GM12878 (cell line): ENCODE data around the gene SCAMP1.

Source experiments
- CTCF ChIP-seq, 3 experiments: IDR thresholded peaks in 2 of 3; conservative IDR thresholded peaks in 1 of 3; 2 replicates each; pipeline ENCODE4 v1.5.1; 2011; ENCODE audit warnings: low read depth in 3 of 3, low read length in 3 of 3, mild to moderate bottlenecking in 3 of 3, control low read depth in 2 of 3, moderate library complexity in 2 of 3, inconsistent platforms in 1 of 3, mixed read lengths in 1 of 3; ENCODE audit not compliant: control insufficient read depth in 2 of 3, insufficient read depth in 1 of 3; ENCODE audit errors: extremely low read depth in 1 of 3
- ETV6 ChIP-seq, 2 experiments: fragments of 450-650 bp in 1 of 2; IDR thresholded peaks in 1 of 2; conservative IDR thresholded peaks in 1 of 2; 2 replicates each; pipeline ENCODE4 v1.6.1; 2014; ENCODE audit warnings: antibody characterized with exemption in 1 of 2, borderline replicate concordance in 1 of 2, low read depth in 1 of 2, mild to moderate bottlenecking in 1 of 2, moderate library complexity in 1 of 2
- MYC ChIP-seq: IDR thresholded peaks from 2 replicates; pipeline ENCODE4 v1.6.1; 2011; ENCODE audit warnings: mild to moderate bottlenecking, low read length, moderate library complexity, inconsistent platforms; ENCODE audit not compliant: insufficient read depth, insufficient replicate concordance, insufficient read length, severe bottlenecking
- NRF1 ChIP-seq: conservative IDR thresholded peaks from 2 replicates; pipeline ENCODE4 v1.6.1; 2011; ENCODE audit warnings: mild to moderate bottlenecking, low read depth, low read length, improper control_type of control experiment
- POLR2AphosphoS2 ChIP-seq: IDR thresholded peaks from 2 replicates; pipeline ENCODE4 v1.6.1; 2011; ENCODE audit warnings: low read depth, mild to moderate bottlenecking, low read length, improper control_type of control experiment, moderate library complexity
- POLR2AphosphoS5 ChIP-seq: IDR thresholded peaks from 2 replicates; pipeline ENCODE4 v1.6.1; 2011; ENCODE audit warnings: mild to moderate bottlenecking, low read length, inconsistent platforms
- SP1 ChIP-seq: IDR thresholded peaks from one replicate; pipeline ENCODE4 v1.6.1; 2011; ENCODE audit warnings: low read depth, low read length
- SREBF2 ChIP-seq: IDR thresholded peaks from 2 replicates; pipeline ENCODE4 v1.6.1; 2012; ENCODE audit warnings: mild to moderate bottlenecking, low read length
- ZNF274 ChIP-seq: IDR thresholded peaks from one replicate; pipeline ENCODE4 v1.8.0; 2011; ENCODE audit not compliant: insufficient read length, insufficient read depth

GRCh38 chr5:78492224-78492623 is 131.8 kb downstream of the SCAMP1 start:
- TF ChIP-seq CTCF (IDR thresholded peaks at IDR 0.05 in 2 of 3, conservative IDR thresholded peaks at IDR 0.05 in 1 of 3; ENCODE audit: control insufficient read depth in 2 of 3, extremely low read depth in 1 of 3, insufficient read depth in 1 of 3, low read depth in 3 of 3, low read length in 3 of 3) (peak in 1 of 3 experiments; percentile 19; a peak in 1 of 6 replicates), NRF1 (no peak), SP1 (no peak), MYC (no peak), POLR2AphosphoS2 (no peak), ZNF274 (no peak), SREBF2 (no peak), ETV6 (conservative IDR thresholded peaks at IDR 0.05 in 1 of 2, IDR thresholded peaks at IDR 0.05 in 1 of 2; ENCODE audit: borderline replicate concordance in 1 of 2, low read depth in 1 of 2) (no peak), POLR2AphosphoS5 (no peak)
